CD4-positive, alpha-beta T cell treated with Interleukin-15 for 4 hours (primary cell): ENCODE results near the gene TNFSF11.
"Not testable (repeated sequence)": the region's sequence is repeated elsewhere in the genome, so short reads cannot be mapped to it uniquely, and the experiment has no call there.

ENCODE experiments used
- DNase-seq: peaks from one replicate; pipeline ENCODE4 v3.0.0-alpha.2; 2020; ENCODE audit warnings: low spot score

TNFSF11 gene

GRCh38 chr13:42560320-42560719 lies 13.6 kb upstream of the TNFSF11 start:
- not testable (repeated sequence) for DNase-seq

GRCh38 chr13:42561752-42562467 lies 12.0 kb upstream of the TNFSF11 start:
- no peak for DNase-seq

GRCh38 chr13:42567906-42568305 lies 6.0 kb upstream of the TNFSF11 start:
- DNase-seq = no peak

- DNase-seq = no peak
Measured at GRCh38 chr13:42569576-42570344, 4.2 kb upstream of the TNFSF11 start.

DNA sequence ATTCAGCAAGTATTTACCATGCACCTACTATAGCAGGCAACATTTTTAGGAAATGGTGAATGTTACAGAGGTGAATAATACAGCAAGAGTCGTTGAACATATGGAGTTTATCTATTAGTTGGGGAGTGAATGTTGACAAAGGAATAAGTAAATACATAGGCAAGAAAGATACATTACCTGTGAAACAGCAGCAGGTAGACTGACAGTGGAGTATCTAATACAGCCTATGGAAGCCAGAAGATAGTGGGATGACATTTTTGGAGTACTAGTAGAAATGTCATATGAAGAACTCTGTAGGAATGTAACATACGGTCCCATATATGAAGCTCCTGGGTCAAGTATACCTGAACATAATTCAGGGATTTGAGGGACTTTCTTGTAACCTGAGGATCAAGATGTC lies 2.1 kb upstream of the TNFSF11 start:
- no peak for DNase-seq

DNA sequence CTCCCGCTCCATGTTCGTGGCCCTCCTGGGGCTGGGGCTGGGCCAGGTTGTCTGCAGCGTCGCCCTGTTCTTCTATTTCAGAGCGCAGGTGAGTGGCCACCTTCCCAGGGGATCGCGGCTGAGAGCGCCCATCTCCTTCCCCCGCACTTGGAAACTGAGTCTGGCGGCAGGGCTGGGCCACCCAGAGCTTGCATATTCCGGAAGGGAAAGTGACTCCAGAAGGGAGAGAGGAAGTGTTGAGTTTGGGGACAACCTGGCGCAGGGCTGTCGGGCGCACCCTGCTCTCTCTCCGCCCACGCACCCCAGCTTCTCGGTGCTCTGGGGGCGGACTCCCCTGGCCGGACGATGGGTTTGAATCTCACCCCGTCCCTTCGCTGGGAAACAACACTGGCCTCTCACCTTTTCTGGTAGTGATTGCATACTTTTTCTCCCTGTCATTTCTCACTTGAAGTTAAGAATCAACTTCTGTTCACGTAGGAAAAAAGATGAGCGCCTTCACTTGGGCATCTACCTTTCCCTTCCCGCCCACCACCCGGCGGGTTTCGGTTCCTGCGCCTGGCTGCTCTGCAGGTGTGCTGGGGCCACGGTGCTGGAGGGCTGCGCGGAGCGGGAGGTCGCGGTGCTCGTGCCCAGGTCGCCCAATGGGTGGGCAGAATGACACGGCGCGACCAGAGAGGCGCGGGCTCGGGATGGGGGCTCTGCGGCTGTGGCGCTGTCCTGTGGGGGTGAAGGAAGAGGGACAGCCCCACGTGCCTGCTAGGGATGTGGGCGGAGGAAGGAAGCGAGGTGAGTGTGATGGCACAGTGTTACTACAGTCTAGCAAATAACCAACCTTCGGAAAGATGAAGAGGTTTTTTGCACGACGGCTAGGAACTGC lies 721 bp downstream of the TNFSF11 start:
- DNase-seq = peak; percentile 17

DNA sequence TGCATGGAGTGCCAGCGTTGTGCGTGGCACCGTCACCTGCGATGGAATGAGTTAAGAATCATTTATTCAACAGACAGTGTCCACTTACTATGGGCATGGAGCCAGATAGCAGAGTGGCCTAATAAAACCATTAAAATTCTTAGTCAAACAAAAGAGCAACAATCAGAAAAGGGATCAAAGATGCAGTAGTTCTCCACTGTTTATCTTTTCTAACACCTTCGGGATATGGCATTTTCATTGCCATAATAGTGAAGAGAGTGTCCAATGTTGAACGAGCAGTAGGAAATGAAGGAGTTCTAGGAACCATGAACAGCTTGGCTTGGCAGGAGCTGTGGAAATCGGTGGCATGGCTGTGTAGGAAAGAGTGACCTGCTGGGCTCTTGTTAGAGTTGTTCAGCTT lies 2.0 kb downstream of the TNFSF11 start:
- DNase-seq = no peak

- DNase-seq = no peak
Measured at GRCh38 chr13:42577538-42577937, 3.6 kb downstream of the TNFSF11 start.

- DNase-seq = no peak
Measured at GRCh38 chr13:42580644-42581043, 6.7 kb downstream of the TNFSF11 start.

DNA sequence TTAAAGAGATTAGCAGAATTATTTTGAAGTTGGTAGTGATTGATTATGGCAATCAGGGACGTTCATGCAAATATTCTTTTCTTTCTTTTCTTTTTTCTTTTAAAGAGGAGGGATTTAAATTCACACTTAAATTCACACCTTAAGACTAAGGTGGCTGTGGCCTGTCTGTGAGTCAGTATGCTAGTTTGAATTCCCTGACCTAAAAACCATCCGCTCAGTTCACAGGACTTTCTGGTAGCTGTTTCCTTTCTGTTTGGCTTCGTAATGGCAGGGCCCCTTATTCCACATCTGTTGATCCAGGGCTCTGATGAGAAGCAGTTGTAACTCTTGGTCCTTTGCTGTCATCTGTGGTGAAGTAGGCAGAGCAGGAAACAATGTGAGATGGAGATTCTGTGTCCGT lies 7.5 kb downstream of the TNFSF11 start:
- DNase-seq = no peak

GRCh38 chr13:42591602-42592001 lies 17.6 kb downstream of the TNFSF11 start:
- DNase-seq = no peak

DNA sequence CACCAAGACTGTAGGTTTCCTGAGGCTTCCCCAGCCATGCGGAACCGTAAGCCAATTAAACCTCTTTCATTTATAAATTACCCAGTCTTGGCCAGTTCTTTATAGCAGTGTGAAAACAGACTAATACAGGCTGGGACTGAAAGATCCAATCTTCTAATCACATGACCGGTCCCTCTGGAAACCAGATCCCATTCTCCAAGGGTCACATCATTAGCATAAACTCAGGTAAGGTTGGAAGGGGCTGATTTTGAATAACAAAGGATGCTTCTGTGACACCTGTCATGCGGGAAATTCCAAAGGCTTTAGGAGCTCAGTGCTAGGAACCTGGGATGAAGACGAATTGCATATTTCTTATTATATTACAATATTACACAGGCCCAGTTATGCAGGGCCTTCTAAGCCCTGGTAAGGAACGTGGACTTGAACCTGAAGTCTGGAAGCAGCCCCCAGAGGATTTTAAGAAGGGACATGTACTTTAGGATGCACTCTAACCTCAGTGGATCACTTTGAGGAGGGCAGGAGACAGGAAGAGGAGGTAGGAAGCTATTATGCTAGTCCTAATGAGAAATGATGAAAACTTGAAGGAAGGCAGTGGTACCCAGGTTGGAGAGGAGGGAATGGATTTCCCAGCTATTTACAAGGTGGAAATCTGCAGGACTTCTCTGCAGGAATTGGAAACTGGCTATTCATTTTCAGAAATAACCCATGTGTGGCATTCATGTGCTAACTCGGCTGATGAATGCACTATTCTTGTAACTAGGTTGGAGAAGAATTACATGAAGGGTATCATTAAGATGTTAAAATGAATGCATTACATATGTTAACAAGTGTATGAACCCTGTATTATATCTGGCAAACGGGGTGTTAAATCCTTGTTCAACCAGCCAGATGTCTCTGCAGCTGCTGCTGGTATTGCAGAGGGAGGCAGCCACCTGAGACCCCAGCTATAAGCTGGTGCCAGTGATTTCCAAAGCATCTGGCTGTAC lies 19.3 kb downstream of the TNFSF11 start:
- no peak for DNase-seq

DNA sequence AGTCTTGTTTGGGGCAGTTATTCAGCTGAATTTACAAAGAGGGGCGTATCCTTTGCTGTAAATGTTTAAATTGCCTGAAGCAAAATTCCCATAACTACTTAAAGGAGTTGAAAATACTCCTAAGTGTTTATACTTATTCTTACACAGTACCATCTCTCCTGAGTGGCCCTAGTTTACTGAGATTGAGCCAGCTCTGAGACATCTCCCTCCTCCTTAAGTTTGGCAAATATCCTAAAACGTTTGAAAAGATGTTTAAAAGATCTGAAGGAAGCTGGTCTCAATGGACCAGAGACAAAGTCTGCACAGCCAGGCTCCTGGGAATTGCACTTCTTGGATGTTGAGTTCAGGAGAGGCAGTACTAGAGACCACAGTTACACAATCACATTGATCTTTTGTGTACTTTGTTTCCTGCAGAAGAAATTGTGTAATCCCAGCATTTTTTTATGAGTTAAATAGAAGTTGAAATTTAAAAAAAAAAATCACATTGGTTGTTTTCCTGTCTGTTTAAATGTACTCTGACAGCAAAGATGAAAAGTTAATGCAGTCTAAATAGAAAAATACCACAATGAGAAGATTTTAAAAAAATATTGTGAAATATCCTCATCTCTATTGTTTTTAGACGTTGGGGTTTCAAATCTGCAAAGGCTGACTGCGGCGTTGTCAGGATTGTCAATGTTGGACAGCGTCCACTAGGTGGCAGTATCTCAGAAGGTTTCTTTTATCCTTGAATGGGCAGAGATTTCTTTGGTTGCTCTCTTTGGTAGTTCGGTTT lies 20.7 kb downstream of the TNFSF11 start:
- DNase-seq = peak; percentile 64

DNA sequence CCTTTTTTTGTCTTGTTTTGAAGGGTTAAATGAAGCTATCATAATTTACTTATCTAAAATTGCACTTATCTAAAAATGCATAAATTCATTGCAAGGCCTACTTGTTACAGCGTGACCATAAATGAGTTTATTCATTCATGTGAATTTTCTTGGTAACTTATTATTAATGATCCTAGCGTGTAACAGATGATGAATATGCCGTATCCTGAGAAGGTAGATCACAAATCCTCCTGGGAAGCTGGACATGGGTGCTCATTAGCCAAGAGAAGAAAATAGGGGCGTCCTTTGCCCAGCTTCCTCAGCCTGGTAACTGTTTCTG lies 21.3 kb downstream of the TNFSF11 start:
- DNase-seq = no peak

GRCh38 chr13:42597505-42597904 lies 23.6 kb downstream of the TNFSF11 start:
- DNase-seq = no peak

GRCh38 chr13:42600943-42601342 lies 27.0 kb downstream of the TNFSF11 start:
- DNase-seq = no peak

DNA sequence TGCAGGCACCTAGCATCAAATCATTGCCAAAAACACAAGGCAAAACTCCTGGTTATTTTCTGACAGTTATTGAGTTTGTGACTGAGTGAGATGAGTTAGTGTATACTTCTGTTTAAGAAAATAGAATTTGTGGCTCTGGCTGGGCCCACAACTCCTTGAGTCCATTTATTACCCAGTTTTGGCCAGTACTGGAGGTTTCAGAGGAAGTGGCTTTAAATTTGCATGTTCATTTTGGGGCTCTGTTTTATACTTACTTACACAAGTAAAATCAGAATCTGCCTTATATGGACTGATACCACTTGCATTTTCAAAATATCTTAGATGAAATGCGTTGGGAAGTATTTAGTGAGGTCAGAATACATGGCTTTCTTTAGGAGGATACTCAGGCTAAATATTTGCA lies 29.0 kb downstream of the TNFSF11 start:
- DNase-seq = no peak

GRCh38 chr13:42603571-42603970 lies 29.6 kb downstream of the TNFSF11 start:
- DNase-seq = no peak

- DNase-seq = no peak
Measured at GRCh38 chr13:42607546-42607945, 33.6 kb downstream of the TNFSF11 start.

GRCh38 chr13:42610649-42611048 lies 36.7 kb downstream of the TNFSF11 start:
- DNase-seq = no peak
